Measurements from ENCODE around the gene TNFRSF14. TPM values are rescaled to one million over a fixed set of nuclear protein-coding genes. Genes with fewer than 3 reads are reported as not detected.
A peak's percentile ranks its signal among the peaks of the same experiment; 100 is the strongest.

TNFRSF14 gene
- total and polyA plus RNA-seq, 2 experiments from 2014 or later, result 7.8 to 13.3 TPM

DNA sequence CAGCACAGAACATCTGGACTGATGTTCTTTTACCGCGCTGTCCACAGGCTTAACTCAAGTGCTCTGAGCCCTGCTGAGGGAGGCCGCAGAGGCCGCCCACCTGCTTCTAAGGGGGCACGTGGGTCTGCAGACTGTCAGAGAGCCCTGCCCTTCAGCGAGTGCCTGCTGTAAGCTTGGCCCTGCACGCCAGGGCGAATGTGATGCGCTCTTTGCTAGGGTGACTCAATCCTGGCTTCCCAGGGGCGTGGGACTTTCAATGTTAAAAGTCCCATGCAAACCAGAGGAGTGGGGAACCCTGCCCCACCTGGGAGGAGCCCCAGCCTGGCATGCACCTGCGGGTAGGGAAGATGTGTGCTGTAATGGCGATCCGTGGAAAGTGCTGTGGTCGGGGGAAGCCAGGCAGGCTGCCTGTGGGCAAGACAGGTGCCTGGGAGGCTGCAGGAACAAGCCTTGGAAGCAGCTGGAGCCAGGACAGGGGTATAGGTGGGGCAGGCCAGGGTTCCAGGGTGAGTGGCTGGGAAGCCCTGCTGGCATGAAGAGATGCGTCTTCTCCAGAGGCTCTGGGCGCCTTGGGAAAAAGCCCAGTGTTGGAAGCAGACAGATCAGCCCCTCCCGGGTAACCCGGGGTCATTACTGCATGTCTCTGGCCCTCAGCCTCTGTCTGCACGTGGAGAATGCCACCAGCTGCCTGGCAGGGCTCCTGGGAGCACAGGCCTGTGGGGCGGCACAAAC lies 29.2 kb upstream of the TNFRSF14 start:
- in situ Hi-C loops (cut with MboI), result no loop called here
- H2AFZ ChIP-seq, result peak overlapping the region; percentile 73
- TF ChIP-seq EZH2 (IDR thresholded peaks at IDR 0.05; ENCODE audit: insufficient read depth, poor library complexity, severe bottlenecking) (no peak), EZH2phosphoT487 (IDR thresholded peaks at IDR 0.05; ENCODE audit: insufficient read depth, low read depth) (no peak)

DNA sequence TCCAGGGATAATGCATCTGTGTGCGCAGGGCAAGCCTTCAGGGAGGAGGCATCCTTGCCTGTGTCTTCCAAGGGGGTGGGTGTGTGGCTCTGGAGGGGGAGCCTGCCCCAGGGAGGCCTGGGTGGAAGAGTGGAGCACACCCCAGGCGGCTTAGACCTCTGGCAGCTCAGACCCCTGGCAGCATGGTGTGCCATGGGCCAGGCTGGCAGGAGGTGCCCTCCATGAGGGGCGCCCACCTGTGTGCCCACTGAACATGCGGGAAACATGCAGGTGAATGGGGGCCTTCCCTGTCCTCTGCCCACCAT lies 28.7 kb upstream of the TNFRSF14 start:
- peaks cover 15% of the 10 kb centered on the region; the same call in 1 of the 2 replicates for H3K4me1 ChIP-seq (ENCODE audit: insufficient read depth)
- in situ Hi-C loops (cut with MboI), result no loop called here
- no peaks in the 10 kb centered on the region for H4K20me1 ChIP-seq (ENCODE audit: insufficient read depth)
- no peaks in the 10 kb centered on the region for H3K9me2 ChIP-seq (ENCODE audit: insufficient read depth)
- WGBS, 2 experiments (ENCODE audit: low coverage in 1 of 2, low lambda C conversion rate in 2 of 2, missing lambda C conversion rate in 2 of 2), result 81 to 88% methylated on average over 4 of the region's 4 CpGs
- no peak overlapping the region for H3K27ac ChIP-seq
- no peak overlapping the region for H3K4me3 ChIP-seq
- H3F3A ChIP-seq (ENCODE audit: insufficient read depth), result no peaks in the 10 kb centered on the region
- no peak overlapping the region for H3K9ac ChIP-seq
- H3K36me3 ChIP-seq (ENCODE audit: low read depth), result no peaks in the 10 kb centered on the region
- TF ChIP-seq EZH2 (IDR thresholded peaks at IDR 0.05; ENCODE audit: insufficient read depth, poor library complexity, severe bottlenecking) (no peak), EZH2phosphoT487 (IDR thresholded peaks at IDR 0.05; ENCODE audit: insufficient read depth, low read depth) (no peak)
- peaks cover 18% of the 10 kb centered on the region for H3K27me3 ChIP-seq (replicated peaks; ENCODE audit: insufficient read depth)
- H2AFZ ChIP-seq, result no peak overlapping the region
- no peak for DNase-seq
- H3K4me2 ChIP-seq (ENCODE audit: unreplicated experiment), result no peak overlapping the region
- peaks cover 35% of the 10 kb centered on the region for H3K79me2 ChIP-seq (ENCODE audit: insufficient read depth)
- H3K9me3 ChIP-seq (ENCODE audit: low read depth), result no peaks in the 10 kb centered on the region

More for the DNA sequence above, 29.2 kb upstream of the TNFRSF14 start:
- H3F3A ChIP-seq (ENCODE audit: insufficient read depth), result no peaks in the 10 kb centered on the region
- no peaks in the 10 kb centered on the region for H3K9me2 ChIP-seq (ENCODE audit: insufficient read depth)
- no peaks in the 10 kb centered on the region for H4K20me1 ChIP-seq (ENCODE audit: insufficient read depth)
- peaks cover 40% of the 10 kb centered on the region for H3K79me2 ChIP-seq (ENCODE audit: insufficient read depth)
- whole genome bisulfite sequencing, 2 experiments (ENCODE audit: low coverage in 1 of 2, low lambda C conversion rate in 2 of 2, missing lambda C conversion rate in 2 of 2), result 8 to 9% methylated on average over 20 of the region's 20 CpGs
- H3K4me2 ChIP-seq (ENCODE audit: unreplicated experiment), result peak overlapping the region; percentile 69
- no peaks in the 10 kb centered on the region for H3K36me3 ChIP-seq (ENCODE audit: low read depth)
- no peaks in the 10 kb centered on the region for H3K9me3 ChIP-seq (ENCODE audit: low read depth)
- H3K4me3 ChIP-seq, result peak overlapping the region; percentile 88
- peak; percentile 94 for DNase-seq
- peak overlapping the region; percentile 93 for H3K9ac ChIP-seq
- peaks cover 18% of the 10 kb centered on the region for H3K27me3 ChIP-seq (replicated peaks; ENCODE audit: insufficient read depth)
- H3K4me1 ChIP-seq (ENCODE audit: insufficient read depth), result peaks cover 15% of the 10 kb centered on the region; the same call in 1 of the 2 replicates
- peak overlapping the region; percentile 74 for H3K27ac ChIP-seq

DNA sequence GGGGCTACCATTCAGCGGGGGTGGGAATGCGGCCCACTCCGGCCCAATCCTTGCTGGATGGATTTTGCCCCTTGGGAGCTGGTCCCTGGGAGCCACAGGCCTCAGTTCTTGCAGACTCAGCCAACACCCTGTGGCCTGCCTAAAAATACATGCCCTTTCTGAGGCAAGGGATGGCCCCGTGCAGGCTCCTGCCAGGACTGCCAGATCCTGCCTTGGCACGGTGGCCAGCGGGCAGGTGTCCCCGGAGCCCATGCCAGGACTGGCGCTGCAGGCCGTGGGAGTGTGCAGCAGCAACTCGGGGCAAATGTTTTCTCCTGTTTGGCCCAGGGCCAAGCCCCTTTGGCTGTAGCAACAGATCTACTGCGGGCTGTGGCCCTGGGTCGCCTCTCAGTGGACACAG lies 28.2 kb upstream of the TNFRSF14 start:
- H3K27me3 ChIP-seq (replicated peaks; ENCODE audit: insufficient read depth), result peaks cover 18% of the 10 kb centered on the region
- peaks cover 30% of the 10 kb centered on the region for H3K79me2 ChIP-seq (ENCODE audit: insufficient read depth)
- no peaks in the 10 kb centered on the region for H3K9me3 ChIP-seq (ENCODE audit: low read depth)
- peaks cover 18% of the 10 kb centered on the region for H3K4me1 ChIP-seq (ENCODE audit: insufficient read depth)
- TF ChIP-seq EZH2 (IDR thresholded peaks at IDR 0.05; ENCODE audit: insufficient read depth, poor library complexity, severe bottlenecking) (no peak), EZH2phosphoT487 (IDR thresholded peaks at IDR 0.05; ENCODE audit: insufficient read depth, low read depth) (no peak)
- no peaks in the 10 kb centered on the region for H4K20me1 ChIP-seq (ENCODE audit: insufficient read depth)
- no peak overlapping the region for H3K9ac ChIP-seq
- H3K4me3 ChIP-seq, result no peak overlapping the region
- H2AFZ ChIP-seq, result no peak overlapping the region
- H3K9me2 ChIP-seq (ENCODE audit: insufficient read depth), result no peaks in the 10 kb centered on the region
- H3K4me2 ChIP-seq (ENCODE audit: unreplicated experiment), result no peak overlapping the region
- H3F3A ChIP-seq (ENCODE audit: insufficient read depth), result no peaks in the 10 kb centered on the region
- H3K27ac ChIP-seq, result no peak overlapping the region
- H3K36me3 ChIP-seq (ENCODE audit: low read depth), result no peaks in the 10 kb centered on the region
- in situ Hi-C loops (cut with MboI), result no loop called here
- 78 to 80% methylated on average over 12 of the region's 12 CpGs for WGBS, 2 experiments (ENCODE audit: low coverage in 1 of 2, low lambda C conversion rate in 2 of 2, missing lambda C conversion rate in 2 of 2)
- DNase-seq, result no peak

DNA sequence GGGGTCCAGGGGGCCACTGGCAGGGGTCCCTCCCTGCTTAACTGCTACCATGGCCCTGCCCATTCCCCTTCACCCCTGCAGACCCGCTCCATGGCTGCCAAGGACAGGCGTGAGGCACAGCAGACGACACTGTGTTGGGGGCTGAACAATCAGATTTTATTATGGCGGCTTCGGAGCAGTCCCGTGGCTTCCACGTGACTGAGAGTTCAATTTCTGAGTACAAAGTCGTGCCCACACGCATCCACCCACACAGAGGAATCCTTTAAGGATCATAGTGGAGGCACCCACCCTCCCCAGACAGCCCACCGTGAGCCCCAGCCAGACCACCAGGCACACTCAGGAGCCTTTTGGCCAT lies 27.6 kb upstream of the TNFRSF14 start:
- Histone ChIP-seq H2AFZ (no peak overlapping the region), H3K9me2 (ENCODE audit: insufficient read depth) (no peaks in the 10 kb centered on the region), H3K4me2 (ENCODE audit: unreplicated experiment) (no peak overlapping the region), H3K36me3 (ENCODE audit: low read depth) (no peaks in the 10 kb centered on the region), H3K27ac (no peak overlapping the region), H3F3A (ENCODE audit: insufficient read depth) (no peaks in the 10 kb centered on the region), H3K9ac (no peak overlapping the region), H3K27me3 (replicated peaks; ENCODE audit: insufficient read depth) (peaks cover 18% of the 10 kb centered on the region), H3K9me3 (ENCODE audit: low read depth) (no peaks in the 10 kb centered on the region), H3K79me2 (ENCODE audit: insufficient read depth) (peaks cover 24% of the 10 kb centered on the region), H3K4me3 (no peak overlapping the region), H3K4me1 (ENCODE audit: insufficient read depth) (peaks cover 18% of the 10 kb centered on the region), H4K20me1 (ENCODE audit: insufficient read depth) (no peaks in the 10 kb centered on the region)
- TF ChIP-seq EZH2 (IDR thresholded peaks at IDR 0.05; ENCODE audit: insufficient read depth, poor library complexity, severe bottlenecking), result no peak
- TF ChIP-seq EZH2phosphoT487 (IDR thresholded peaks at IDR 0.05; ENCODE audit: insufficient read depth, low read depth), result no peak
- WGBS, 2 experiments (ENCODE audit: low coverage in 1 of 2, low lambda C conversion rate in 2 of 2, missing lambda C conversion rate in 2 of 2), result 37 to 46% methylated on average over 10 of the region's 10 CpGs
- in situ Hi-C loops (cut with MboI), result no loop called here
- DNase-seq, result no peak
